T-helper 1 cell treated with Interleukin-12 subunit alpha and Interleukin-12 subunit beta and Interleukin-4 antibody, amounts not matched to agents 30 μg/mL and 1 μg/mL, for 36 hours (primary cell): Measurements from ENCODE around the gene NRP1.

Experiments
- H3K27ac Mint-ChIP-seq: one replicate; pipeline ENCODE4 v1.8.0; 2021; ENCODE audit warnings: mild to moderate bottlenecking, mixed read lengths
- H3K27me3 Mint-ChIP-seq: one replicate; pipeline ENCODE4 v1.8.0; 2021; ENCODE audit warnings: low read depth, mixed read lengths
- H3K36me3 Mint-ChIP-seq: one replicate; pipeline ENCODE4 v1.8.0; 2021; ENCODE audit warnings: low read depth, mixed read lengths
- H3K4me1 Mint-ChIP-seq: one replicate; pipeline ENCODE4 v1.8.0; 2021; ENCODE audit warnings: low read depth, mixed read lengths
- H3K4me3 Mint-ChIP-seq: one replicate; pipeline ENCODE4 v1.8.0; 2021; ENCODE audit warnings: mild to moderate bottlenecking, moderate library complexity, mixed read lengths
- H3K9me3 Mint-ChIP-seq: one replicate; pipeline ENCODE4 v1.8.0; 2021; ENCODE audit warnings: mixed read lengths

NRP1 gene

DNA sequence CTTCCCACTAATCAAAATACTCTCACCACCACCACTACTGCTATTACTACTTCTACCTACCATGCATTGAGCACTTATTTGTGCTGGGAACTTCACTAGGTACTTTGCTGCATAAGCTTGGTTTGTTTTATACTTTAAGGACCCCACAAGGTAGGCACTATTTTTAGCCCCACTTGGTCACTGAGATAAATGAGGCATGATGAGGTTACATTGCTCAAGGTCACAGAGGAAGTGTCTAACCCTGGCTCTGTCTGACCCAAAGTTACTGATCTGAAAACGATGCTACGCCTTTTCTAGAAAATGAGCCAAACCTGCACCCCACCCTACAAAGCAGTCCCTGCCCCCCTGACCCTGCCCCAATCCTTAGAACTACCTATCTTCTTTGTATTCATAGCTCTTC, 35.6 kb downstream of the NRP1 start:
- Mint-ChIP-seq H3K4me1 (no peaks in the 10 kb centered on the region), H3K4me3 (no peak overlapping the region), H3K9me3 (no peaks in the 10 kb centered on the region), H3K36me3 (no peaks in the 10 kb centered on the region), H3K27me3 (no peaks in the 10 kb centered on the region), H3K27ac (no peak overlapping the region)

DNA sequence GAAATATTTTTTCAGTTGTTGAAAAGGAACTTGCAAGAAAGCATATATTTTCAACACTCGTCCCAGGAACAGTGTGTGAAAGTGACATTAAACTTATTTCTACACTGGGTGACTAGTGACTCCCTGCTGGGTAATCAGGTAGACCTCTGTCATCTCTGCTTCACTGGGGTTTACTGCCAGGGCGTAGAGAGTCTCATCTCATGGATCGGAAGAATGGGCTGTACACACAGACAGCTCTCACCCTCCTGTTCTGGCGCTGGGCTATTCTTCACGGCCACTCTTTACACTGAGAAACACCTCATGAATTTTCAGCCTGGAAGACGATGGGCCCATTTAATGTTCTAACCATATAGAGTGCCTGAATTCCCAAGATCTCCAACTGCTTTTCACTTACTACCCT, 36.4 kb downstream of the NRP1 start:
- no peaks in the 10 kb centered on the region for H3K9me3 Mint-ChIP-seq

DNA sequence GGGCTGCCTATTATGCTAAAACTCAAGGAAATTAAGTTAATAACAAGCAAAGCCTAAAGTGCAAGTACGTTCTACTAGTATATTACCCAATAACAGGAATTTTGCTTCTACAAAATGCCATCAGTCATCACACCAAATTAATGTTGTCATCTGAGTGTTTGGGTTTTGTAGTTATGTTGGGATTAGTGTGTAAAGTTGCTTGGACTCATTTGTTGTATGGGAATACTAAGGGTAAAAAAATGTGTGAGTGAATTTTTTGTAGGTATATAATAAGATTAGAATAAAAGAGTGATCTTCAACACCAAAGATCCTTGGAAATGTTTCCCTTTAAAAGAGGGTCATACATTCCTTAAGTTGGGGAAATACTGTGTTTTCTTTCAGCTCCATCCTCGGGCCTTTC, 38.6 kb downstream of the NRP1 start:
- Mint-ChIP-seq H3K36me3 (no peaks in the 10 kb centered on the region), H3K4me3 (no peak overlapping the region), H3K9me3 (no peaks in the 10 kb centered on the region), H3K27ac (no peak overlapping the region), H3K27me3 (no peaks in the 10 kb centered on the region), H3K4me1 (no peaks in the 10 kb centered on the region)

More for the DNA sequence above, 36.4 kb downstream of the NRP1 start:
- H3K4me1 Mint-ChIP-seq: no peaks in the 10 kb centered on the region
- no peaks in the 10 kb centered on the region for H3K36me3 Mint-ChIP-seq
- H3K27me3 Mint-ChIP-seq: no peaks in the 10 kb centered on the region
- H3K27ac Mint-ChIP-seq: no peak overlapping the region
- H3K4me3 Mint-ChIP-seq: no peak overlapping the region

DNA sequence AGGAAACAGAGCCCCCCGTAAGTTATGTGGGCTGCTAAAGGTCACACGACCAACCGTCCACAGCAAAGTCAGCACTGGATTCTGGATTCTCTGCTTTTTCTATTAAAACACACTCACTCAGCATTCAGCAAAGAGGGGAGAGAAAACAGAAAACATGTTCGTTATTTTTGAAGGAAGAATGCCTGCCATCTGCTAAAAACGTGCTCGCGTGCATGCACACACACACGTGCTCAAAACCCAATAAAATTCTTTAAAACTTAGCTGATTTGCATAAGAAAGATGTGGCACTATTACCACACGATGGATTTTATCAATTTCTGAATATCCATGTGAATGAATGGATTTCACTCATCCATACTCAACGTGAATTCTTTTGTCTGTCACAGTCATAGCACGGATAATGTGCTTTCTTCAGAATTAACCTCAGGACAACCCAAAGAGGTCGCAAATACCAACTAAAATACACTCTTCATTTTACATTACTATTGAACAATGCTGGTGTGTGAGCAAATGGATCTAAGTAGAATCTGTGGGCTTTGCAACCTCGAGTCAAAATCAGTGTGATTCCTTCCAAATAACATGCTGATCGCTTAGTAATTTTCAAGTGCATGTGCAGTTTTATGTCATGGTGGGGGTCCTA, 40.8 kb downstream of the NRP1 start:
- Mint-ChIP-seq H3K4me3 (no peak overlapping the region), H3K36me3 (no peaks in the 10 kb centered on the region), H3K27ac (no peak overlapping the region), H3K4me1 (no peaks in the 10 kb centered on the region), H3K27me3 (peaks cover under 1% of the 10 kb centered on the region), H3K9me3 (no peaks in the 10 kb centered on the region)

DNA sequence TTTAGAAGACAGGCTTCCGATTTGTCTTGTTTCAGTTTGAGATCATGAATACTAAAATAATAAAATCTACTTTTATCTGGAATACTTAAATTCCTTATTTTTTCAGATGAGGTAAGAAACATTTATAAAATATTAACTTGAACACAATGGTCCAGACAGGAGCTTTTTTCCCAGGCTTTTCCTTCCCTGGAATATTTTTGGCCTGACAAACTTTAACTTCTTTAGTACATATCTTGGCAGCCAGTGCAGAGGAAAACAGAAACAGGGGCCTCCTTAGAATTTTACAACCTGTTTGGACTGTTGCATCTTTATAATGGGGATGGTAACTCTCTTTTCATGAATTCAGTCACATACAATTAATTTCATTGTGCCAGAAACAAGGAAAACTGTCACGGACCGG, 41.4 kb downstream of the NRP1 start:
- no peak overlapping the region for H3K4me3 Mint-ChIP-seq
- no peaks in the 10 kb centered on the region for H3K36me3 Mint-ChIP-seq
- peaks cover 3% of the 10 kb centered on the region for H3K27me3 Mint-ChIP-seq
- H3K9me3 Mint-ChIP-seq: no peaks in the 10 kb centered on the region
- no peak overlapping the region for H3K27ac Mint-ChIP-seq
- H3K4me1 Mint-ChIP-seq: no peaks in the 10 kb centered on the region

DNA sequence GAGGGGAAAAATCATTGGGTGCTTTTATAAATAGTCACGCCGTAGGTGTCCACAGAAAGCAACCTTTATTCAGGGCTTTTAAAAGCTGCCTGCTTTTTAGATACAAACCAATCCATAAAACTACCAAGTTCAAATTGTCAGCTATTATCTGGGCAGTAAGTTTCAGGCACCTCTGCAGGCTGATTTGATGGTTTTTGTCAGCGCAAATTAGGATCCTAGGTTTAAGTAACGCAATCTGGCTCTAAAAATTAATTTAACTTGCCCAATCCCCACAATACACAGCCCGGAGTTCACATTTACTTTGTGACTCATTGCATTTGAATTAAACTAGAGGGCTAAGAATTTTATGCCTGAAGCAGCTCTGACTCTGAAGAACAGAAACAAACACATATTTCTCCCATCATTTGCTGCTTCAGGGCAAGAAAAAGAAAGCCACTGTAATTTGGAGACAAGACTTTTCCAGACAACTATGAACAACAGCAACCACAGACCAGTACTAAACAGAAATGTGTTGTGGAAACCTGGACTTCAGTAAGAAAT, 43.3 kb downstream of the NRP1 start:
- Mint-ChIP-seq H3K36me3 (no peaks in the 10 kb centered on the region), H3K9me3 (no peaks in the 10 kb centered on the region), H3K4me3 (no peak overlapping the region), H3K4me1 (no peaks in the 10 kb centered on the region), H3K27ac (no peak overlapping the region), H3K27me3 (peaks cover 7% of the 10 kb centered on the region)

DNA sequence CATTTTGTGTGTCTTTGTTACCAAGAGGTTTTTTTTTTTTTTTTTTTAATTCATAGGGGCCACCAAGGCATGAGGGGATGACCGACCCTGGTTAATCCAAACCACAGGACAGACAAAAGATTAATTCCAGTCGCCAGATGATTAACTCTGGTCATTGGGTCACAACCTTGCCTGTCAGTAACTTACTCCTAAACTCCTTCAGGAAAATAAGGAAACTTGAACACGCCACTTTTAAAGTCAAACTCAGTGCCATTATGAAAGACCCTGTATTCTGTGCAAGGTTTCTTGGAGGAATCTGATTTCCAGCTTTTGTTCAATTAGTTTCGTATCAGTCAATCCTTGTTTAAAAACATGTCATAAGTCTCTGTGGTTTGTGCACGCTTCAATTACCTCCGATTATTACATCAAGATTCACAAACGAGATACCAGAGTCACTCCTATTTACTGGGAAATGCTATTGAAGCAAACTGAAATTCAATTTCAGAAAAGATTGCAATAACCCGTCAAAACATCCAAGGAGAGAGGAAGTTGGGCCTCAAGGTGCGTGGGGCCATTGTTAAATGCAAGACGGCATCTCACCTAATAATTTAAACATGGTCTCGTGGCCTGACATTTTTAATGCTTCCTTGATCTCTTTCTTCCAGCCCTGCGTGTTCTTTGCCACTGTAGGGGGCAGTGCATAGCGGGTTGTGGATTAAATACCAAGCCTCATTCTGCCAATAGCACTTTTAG, 44.0 kb downstream of the NRP1 start:
- H3K27me3 Mint-ChIP-seq: peaks cover 12% of the 10 kb centered on the region
- no peak overlapping the region for H3K27ac Mint-ChIP-seq
- H3K36me3 Mint-ChIP-seq: no peaks in the 10 kb centered on the region
- H3K9me3 Mint-ChIP-seq: no peaks in the 10 kb centered on the region
- no peaks in the 10 kb centered on the region for H3K4me1 Mint-ChIP-seq
- H3K4me3 Mint-ChIP-seq: no peak overlapping the region

DNA sequence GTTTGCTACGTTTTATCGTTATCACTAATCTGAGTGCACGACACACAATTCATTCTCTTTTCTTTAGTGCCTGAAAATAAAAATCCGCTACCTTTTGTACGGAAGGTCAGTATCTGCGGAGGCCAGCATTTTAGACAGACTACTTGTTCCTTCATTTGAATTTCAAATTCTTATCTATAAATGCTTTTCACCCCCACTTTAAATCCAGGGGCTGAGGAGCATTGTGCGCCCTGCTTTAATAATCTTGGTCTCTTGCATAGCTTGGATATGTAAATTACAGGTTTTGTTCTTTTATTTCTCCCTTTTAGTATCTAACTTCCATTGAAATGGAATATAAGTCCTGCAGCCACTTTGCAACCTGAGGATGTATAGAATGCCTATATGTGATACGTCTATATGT, 44.7 kb downstream of the NRP1 start:
- Mint-ChIP-seq H3K27me3 (peaks cover 12% of the 10 kb centered on the region), H3K27ac (no peak overlapping the region), H3K4me3 (no peak overlapping the region), H3K36me3 (no peaks in the 10 kb centered on the region), H3K9me3 (no peaks in the 10 kb centered on the region), H3K4me1 (no peaks in the 10 kb centered on the region)

DNA sequence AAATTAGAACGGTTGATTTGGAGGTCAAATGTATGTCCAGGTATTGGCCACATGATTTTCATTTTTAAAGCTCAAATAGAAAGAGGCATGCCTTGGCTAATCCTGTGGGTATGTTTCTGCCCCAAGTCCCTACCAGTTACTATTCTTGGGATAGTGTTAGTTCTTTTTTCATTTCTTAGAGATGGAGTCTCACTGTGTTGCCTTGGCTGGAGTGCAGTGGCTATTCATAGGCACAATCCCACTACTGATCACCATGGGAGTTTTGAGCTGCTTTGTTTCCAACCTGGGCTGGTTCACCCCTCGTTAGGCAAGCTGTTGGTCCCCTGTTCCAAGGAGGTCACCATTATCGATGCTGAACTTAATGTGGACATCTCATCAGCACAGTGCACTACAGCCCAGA, 46.3 kb downstream of the NRP1 start:
- H3K4me3 Mint-ChIP-seq: no peak overlapping the region
- H3K27ac Mint-ChIP-seq: no peak overlapping the region
- H3K36me3 Mint-ChIP-seq: no peaks in the 10 kb centered on the region
- no peaks in the 10 kb centered on the region for H3K4me1 Mint-ChIP-seq
- H3K9me3 Mint-ChIP-seq: no peaks in the 10 kb centered on the region
- H3K27me3 Mint-ChIP-seq: peaks cover 22% of the 10 kb centered on the region

DNA sequence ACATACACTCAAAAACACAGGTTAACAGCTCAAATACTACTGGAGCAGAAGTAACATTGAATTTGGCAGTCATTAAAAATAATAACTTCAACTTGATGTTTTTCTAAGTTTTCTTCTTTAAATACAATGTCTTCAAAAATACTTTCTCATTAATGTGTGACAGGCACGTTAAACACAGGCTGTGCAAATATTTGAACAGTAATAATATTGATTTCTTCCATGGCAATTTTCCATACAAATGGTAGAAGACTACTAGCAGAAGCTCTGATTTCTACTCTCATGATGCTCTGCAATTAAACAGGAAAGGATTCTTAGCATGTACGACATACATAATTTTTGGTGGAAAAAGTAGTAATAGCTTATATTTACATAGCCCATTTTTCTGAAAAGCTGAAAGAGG, 47.4 kb downstream of the NRP1 start:
- Mint-ChIP-seq H3K9me3 (no peaks in the 10 kb centered on the region), H3K27me3 (peaks cover 26% of the 10 kb centered on the region), H3K4me1 (no peaks in the 10 kb centered on the region), H3K4me3 (no peak overlapping the region), H3K27ac (no peak overlapping the region), H3K36me3 (no peaks in the 10 kb centered on the region)

DNA sequence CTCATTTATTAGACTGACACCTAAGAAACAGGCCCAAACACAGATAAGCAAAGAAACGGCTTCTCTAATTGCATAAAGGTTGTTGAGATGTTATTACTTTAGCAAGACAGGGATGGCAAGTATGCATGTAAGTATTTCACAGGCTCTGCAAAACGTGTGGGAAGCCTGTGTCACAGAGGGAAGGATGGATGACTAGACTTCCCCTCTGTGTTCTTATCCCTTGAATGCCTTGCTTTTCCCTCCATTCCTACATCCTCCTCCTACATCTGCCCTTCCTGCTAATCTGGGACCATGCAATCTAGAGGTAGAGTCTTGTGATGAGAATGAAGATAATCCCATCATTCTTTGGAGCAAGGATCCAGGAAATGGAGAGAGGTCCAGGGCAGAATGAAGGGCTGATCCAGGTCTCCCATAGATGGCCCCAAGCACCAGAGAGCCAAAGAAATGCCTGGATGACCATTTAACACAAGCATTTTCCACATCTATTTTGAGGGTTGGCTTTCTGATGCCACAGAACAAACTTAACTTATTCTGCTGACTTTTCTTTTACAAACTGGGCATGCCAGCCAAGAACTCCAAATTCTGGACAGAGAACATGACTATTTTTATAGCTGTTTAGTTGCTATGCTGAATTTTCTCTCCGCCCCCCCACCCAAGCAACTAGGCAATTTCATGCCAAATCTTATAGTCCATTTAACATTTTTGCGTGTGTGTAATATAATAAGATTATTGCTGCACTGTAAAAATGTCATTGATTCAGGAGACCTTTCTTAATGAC, 48.1 kb downstream of the NRP1 start:
- Mint-ChIP-seq H3K4me3 (no peak overlapping the region), H3K9me3 (no peaks in the 10 kb centered on the region), H3K4me1 (no peaks in the 10 kb centered on the region), H3K36me3 (no peaks in the 10 kb centered on the region), H3K27ac (no peak overlapping the region), H3K27me3 (peaks cover 26% of the 10 kb centered on the region)

DNA sequence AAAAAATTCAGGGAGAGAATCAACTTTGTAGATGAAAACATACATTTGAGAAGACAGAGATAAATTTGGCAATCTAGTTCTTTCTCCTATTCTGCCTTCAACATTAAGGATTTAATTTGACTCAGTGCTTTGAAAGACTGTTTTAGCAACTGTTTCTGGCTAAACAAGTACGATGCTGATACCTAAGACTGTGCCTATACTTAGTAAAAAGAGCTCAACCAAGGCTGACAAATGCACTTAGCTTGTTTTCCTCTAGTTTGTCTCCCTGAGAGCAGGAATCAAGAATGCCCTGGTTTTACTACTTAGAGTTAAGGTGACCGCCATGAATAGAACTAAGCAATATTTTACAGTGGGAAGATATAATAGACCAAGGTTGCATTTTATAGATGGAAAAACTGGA, 49.5 kb downstream of the NRP1 start:
- no peaks in the 10 kb centered on the region for H3K36me3 Mint-ChIP-seq
- peaks cover 27% of the 10 kb centered on the region for H3K27me3 Mint-ChIP-seq
- H3K9me3 Mint-ChIP-seq: no peaks in the 10 kb centered on the region
- H3K27ac Mint-ChIP-seq: no peak overlapping the region
- H3K4me3 Mint-ChIP-seq: no peak overlapping the region
- H3K4me1 Mint-ChIP-seq: no peaks in the 10 kb centered on the region

DNA sequence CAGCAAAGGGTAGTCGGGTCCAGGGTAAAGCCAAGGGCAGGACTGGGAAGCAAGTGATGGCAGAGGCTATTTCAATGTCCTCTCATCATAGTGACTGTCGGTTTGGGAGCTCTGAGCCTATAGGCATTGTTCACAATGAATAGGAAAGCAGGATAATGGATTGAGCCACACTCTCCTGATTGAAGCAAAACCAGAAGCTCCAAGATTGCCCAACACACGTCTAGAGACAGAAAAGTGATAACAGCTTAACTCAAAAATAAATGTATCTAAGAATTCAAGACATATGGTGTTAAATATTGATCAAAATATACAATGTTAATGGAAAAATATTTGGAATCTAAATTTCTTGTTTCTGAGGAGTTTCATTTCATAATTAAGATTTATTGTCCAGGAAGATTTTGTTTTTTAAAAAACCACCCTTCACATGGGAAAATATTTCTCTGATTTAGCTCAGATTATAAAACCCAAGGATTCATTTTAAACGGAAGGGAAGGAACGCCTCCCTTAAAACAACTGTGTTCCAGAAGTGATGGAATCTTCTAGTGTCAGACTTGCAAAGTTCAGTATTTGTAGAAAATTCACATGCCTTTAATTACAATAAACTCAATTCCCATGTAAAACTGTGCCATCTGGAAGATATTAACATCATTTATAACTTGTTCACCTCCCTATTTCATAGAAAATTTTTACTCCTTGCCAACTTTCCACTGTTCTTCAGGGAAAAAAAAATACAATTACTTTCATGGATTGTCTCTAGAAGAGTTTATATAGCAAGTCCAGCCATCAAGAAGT, 54.5 kb downstream of the NRP1 start:
- peaks cover 30% of the 10 kb centered on the region for H3K27me3 Mint-ChIP-seq
- no peak overlapping the region for H3K4me3 Mint-ChIP-seq
- no peak overlapping the region for H3K27ac Mint-ChIP-seq
- H3K9me3 Mint-ChIP-seq: no peaks in the 10 kb centered on the region
- H3K4me1 Mint-ChIP-seq: no peaks in the 10 kb centered on the region
- H3K36me3 Mint-ChIP-seq: no peaks in the 10 kb centered on the region

DNA sequence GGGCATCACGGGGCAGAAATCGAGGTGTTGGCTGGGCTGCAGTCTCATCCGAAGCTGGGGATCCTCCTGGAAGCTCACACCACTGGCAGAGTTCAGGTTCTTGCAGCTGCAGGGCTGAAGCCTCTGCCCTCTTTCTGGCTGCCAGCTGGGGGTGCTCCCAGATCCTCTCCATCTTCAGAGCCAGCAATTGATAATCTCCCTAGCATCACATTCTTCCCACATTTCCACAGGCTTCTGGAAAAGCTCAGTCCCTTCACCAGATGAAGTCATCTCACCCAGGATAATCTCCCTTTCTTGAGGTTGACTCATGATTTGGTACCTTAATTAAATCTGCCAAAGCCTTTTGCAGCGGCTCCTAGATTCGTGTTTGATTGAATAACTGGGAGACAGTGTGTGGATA, 55.2 kb downstream of the NRP1 start:
- H3K27ac Mint-ChIP-seq: no peak overlapping the region
- H3K36me3 Mint-ChIP-seq: no peaks in the 10 kb centered on the region
- no peaks in the 10 kb centered on the region for H3K4me1 Mint-ChIP-seq
- H3K9me3 Mint-ChIP-seq: no peaks in the 10 kb centered on the region
- no peak overlapping the region for H3K4me3 Mint-ChIP-seq
- H3K27me3 Mint-ChIP-seq: peaks cover 38% of the 10 kb centered on the region
